H9 (cell line): ENCODE data around the gene GPR176. TPM values are rescaled to one million over a fixed set of nuclear protein-coding genes. Genes with fewer than 3 reads are reported as not detected.

Source experiments
- DNase-seq: peaks from one replicate; pipeline ENCODE4 v3.0.0-alpha.2; 2017
- H2AFZ ChIP-seq: one replicate; pipeline ENCODE4 v1.6.1; 2013; ENCODE audit warnings: mild to moderate bottlenecking, low read length, control low read depth, moderate library complexity
- H2AK5ac ChIP-seq: 2 replicates; pipeline ENCODE4 v1.6.1; 2013; ENCODE audit warnings: low read length, control low read depth, mixed read lengths; ENCODE audit not compliant: insufficient read length
- H2BK120ac ChIP-seq: one replicate; pipeline ENCODE4 v1.6.1; 2013; ENCODE audit warnings: low read depth, mild to moderate bottlenecking, low read length, control low read depth, inconsistent platforms; ENCODE audit not compliant: poor library complexity, severe bottlenecking
- H2BK12ac ChIP-seq: 2 replicates; pipeline ENCODE4 v1.6.1; 2013; ENCODE audit warnings: low read length, control low read depth, mixed read lengths, low read depth; ENCODE audit not compliant: insufficient read length
- H2BK15ac ChIP-seq: 2 replicates; pipeline ENCODE4 v1.6.1; 2013; ENCODE audit warnings: low read depth, low read length, control low read depth
- H2BK20ac ChIP-seq: one replicate; pipeline ENCODE4 v1.6.1; 2013; ENCODE audit warnings: low read depth, mild to moderate bottlenecking, low read length, control low read depth, inconsistent platforms; ENCODE audit not compliant: poor library complexity, severe bottlenecking
- H2BK5ac ChIP-seq: 2 replicates; pipeline ENCODE4 v1.6.1; 2013; ENCODE audit warnings: low read length, control low read depth, mixed read lengths; ENCODE audit not compliant: insufficient read length
- H3K14ac ChIP-seq: 2 replicates; pipeline ENCODE4 v1.6.1; 2013; ENCODE audit warnings: low read length, control low read depth; ENCODE audit not compliant: insufficient read depth
- H3K18ac ChIP-seq: 2 replicates; pipeline ENCODE4 v1.6.1; 2013; ENCODE audit warnings: low read depth, mild to moderate bottlenecking, mixed read lengths, low read length, control low read depth; ENCODE audit not compliant: insufficient read length
- H3K23ac ChIP-seq: 2 replicates; pipeline ENCODE4 v1.6.1; 2013; ENCODE audit warnings: low read length, control low read depth, mixed read lengths, low read depth; ENCODE audit not compliant: insufficient read length
- H3K23me2 ChIP-seq: 2 replicates; pipeline ENCODE4 v1.6.1; 2013; ENCODE audit warnings: low read depth, mild to moderate bottlenecking, mixed read lengths, low read length, control low read depth; ENCODE audit not compliant: insufficient read length, poor library complexity, severe bottlenecking
- H3K27ac ChIP-seq: 2 replicates; pipeline ENCODE4 v1.5.1; 2013; ENCODE audit warnings: low read length, control low read depth, mixed read lengths, low read depth; ENCODE audit not compliant: insufficient read length
- H3K27me3 ChIP-seq: 2 replicates; pipeline ENCODE4 v1.6.1; 2013; ENCODE audit warnings: low read length, control low read depth, inconsistent platforms; ENCODE audit not compliant: insufficient read depth
- H3K4ac ChIP-seq: 2 replicates; pipeline ENCODE4 v1.6.1; 2013; ENCODE audit warnings: low read depth, mild to moderate bottlenecking, control low read depth, inconsistent platforms, low read length, moderate library complexity
- H3K4me1 ChIP-seq: 2 replicates; pipeline ENCODE4 v1.6.1; 2013; ENCODE audit warnings: low read length, control low read depth, inconsistent platforms; ENCODE audit not compliant: insufficient read depth
- H3K4me2 ChIP-seq: 2 replicates; pipeline ENCODE4 v1.6.1; 2013; ENCODE audit warnings: low read length, control low read depth, mixed read lengths; ENCODE audit not compliant: insufficient read length, insufficient read depth
- H3K56ac ChIP-seq: 2 replicates; pipeline ENCODE4 v1.6.1; 2013; ENCODE audit warnings: low read depth, mild to moderate bottlenecking, mixed read lengths, low read length, control low read depth; ENCODE audit not compliant: insufficient read length
- H3K79me1 ChIP-seq: 2 replicates; pipeline ENCODE4 v1.6.1; 2013; ENCODE audit warnings: low read depth, mild to moderate bottlenecking, moderate library complexity, low read length, control low read depth, inconsistent platforms; ENCODE audit not compliant: insufficient read depth, poor library complexity, severe bottlenecking
- H3K79me2 ChIP-seq: 2 replicates; pipeline ENCODE4 v1.6.1; 2013; ENCODE audit warnings: low read length, control low read depth, inconsistent platforms; ENCODE audit not compliant: insufficient read depth
- H3K9ac ChIP-seq: 2 replicates; pipeline ENCODE4 v1.6.1; 2013; ENCODE audit warnings: low read length, control low read depth, mixed read lengths; ENCODE audit not compliant: insufficient read length; ENCODE audit errors: extremely low read depth
- H3K9me3 ChIP-seq: one replicate; pipeline ENCODE4 v1.6.1; 2013; ENCODE audit warnings: low read depth, low read length, inconsistent platforms; ENCODE audit not compliant: control insufficient read depth
- H3T11ph ChIP-seq: one replicate; pipeline ENCODE4 v1.6.1; 2013; ENCODE audit warnings: mild to moderate bottlenecking, low read length, control low read depth, inconsistent platforms
- H4K20me1 ChIP-seq: one replicate; pipeline ENCODE4 v1.6.1; 2013; ENCODE audit not compliant: control insufficient read depth, insufficient read length, insufficient read depth
- H4K5ac ChIP-seq: 2 replicates; pipeline ENCODE4 v1.6.1; 2013; ENCODE audit warnings: low read depth, mild to moderate bottlenecking, mixed read lengths, low read length, control low read depth; ENCODE audit not compliant: insufficient read length
- H4K8ac ChIP-seq: replicated peaks from 2 replicates; pipeline ENCODE4 v1.6.1; 2013; ENCODE audit warnings: low read length, control low read depth, mixed read lengths, low read depth; ENCODE audit not compliant: insufficient read length
- H4K91ac ChIP-seq: 2 replicates; pipeline ENCODE4 v1.6.1; 2013; ENCODE audit warnings: low read depth, mild to moderate bottlenecking, moderate library complexity, mixed read lengths, low read length, control low read depth; ENCODE audit not compliant: insufficient read length
- H3K27ac Mint-ChIP-seq, 3 experiments: 2 replicates in 2 of 3; 3 replicates in 1 of 3; pipeline ENCODE4 v1.8.0; 2020 to 2021; ENCODE audit warnings: mixed read lengths in 3 of 3, mild to moderate bottlenecking in 1 of 3, moderate library complexity in 1 of 3
- H3K27me3 Mint-ChIP-seq: 2 replicates; pipeline ENCODE4 v1.8.0; 2021; ENCODE audit warnings: low read depth, mild to moderate bottlenecking, moderate library complexity, mixed read lengths
- H3K36me3 Mint-ChIP-seq, 3 experiments: 2 replicates in 2 of 3; 3 replicates in 1 of 3; pipeline ENCODE4 v1.8.0; 2020 to 2021; ENCODE audit warnings: low read depth in 3 of 3, mixed read lengths in 3 of 3; ENCODE audit not compliant: insufficient read depth in 1 of 3
- H3K4me1 Mint-ChIP-seq, 2 experiments: 2 replicates each; pipeline ENCODE4 v1.8.0; 2020; ENCODE audit warnings: mixed read lengths in 2 of 2
- H3K4me3 Mint-ChIP-seq, 2 experiments: 2 replicates in 1 of 2; 3 replicates in 1 of 2; pipeline ENCODE4 v1.8.0; 2020 to 2021; ENCODE audit warnings: mild to moderate bottlenecking in 2 of 2, mixed read lengths in 2 of 2, moderate library complexity in 1 of 2
- H3K9me3 Mint-ChIP-seq, 2 experiments: 2 replicates in 1 of 2; 3 replicates in 1 of 2; pipeline ENCODE4 v1.8.0; 2020; ENCODE audit warnings: mild to moderate bottlenecking in 2 of 2, mixed read lengths in 2 of 2, moderate library complexity in 1 of 2
- CTCF ChIP-seq: fragments of 200-600 bp; sonication (generic); conservative IDR thresholded peaks from 3 replicates; pipeline ENCODE4 v1.8.0; 2021; ENCODE audit warnings: antibody characterized with exemption, mild to moderate bottlenecking
- WGBS: extraction: QIAGEN DNeasy Blood & Tissue Kit; methylation state at CpG from one replicate; pipeline ENCODE4 v1.1.7; 2013; ENCODE audit warnings: missing lambda C conversion rate, low lambda C conversion rate, mixed read lengths; ENCODE audit not compliant: insufficient read length; ENCODE audit errors: extremely low coverage; 5-methylcytosine and 5-hydroxymethylcytosine counted together
- total RNA-seq: library from RNA; stranded (reverse); gene quantifications from 2 replicates; pipeline ENCODE4 v1.2.1, GENCODE V29; 2021

The GPR176 gene
- total RNA-seq, 1 experiment from 2014 or later = 132 TPM

DNA sequence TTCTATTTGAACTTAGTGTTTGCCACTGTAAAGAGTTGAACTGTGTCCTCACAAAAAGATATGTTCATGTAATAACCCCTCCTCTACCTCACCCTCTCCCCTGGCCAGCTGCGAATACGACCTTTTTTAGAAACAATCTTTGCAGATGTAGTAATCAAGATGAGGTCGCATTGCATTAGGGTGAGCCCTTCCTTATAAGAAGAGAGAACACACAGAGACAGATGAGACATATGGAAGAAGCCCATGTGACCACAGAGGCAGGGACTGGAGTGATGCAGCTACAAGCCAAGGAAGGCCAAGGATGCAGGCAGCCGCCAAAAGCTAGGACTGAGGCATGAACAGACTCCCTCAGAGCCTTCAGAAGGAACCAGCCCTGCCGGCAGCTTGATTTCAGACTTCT, 27.6 kb downstream of the GPR176 start:
- Histone ChIP-seq H2BK20ac (no peak overlapping the region), H2BK5ac (no peak overlapping the region), H3K23ac (no peak overlapping the region), H4K8ac (no peak overlapping the region), H2BK15ac (no peak overlapping the region), H2BK12ac (no peak overlapping the region), H3T11ph (no peak overlapping the region), H3K4me2 (no peak overlapping the region), H3K79me2 (peaks cover 14% of the 10 kb centered on the region; the same call in 1 of the 2 replicates), H2BK120ac (peak overlapping the region; percentile 69), H3K4ac (no peak overlapping the region), H3K14ac (no peak overlapping the region), H3K18ac (peak overlapping the region; percentile 62), H4K20me1 (no peaks in the 10 kb centered on the region), H3K27me3 (no peaks in the 10 kb centered on the region), H4K5ac (no peak overlapping the region), H3K79me1 (no peaks in the 10 kb centered on the region), H3K9me3 (no peaks in the 10 kb centered on the region), H3K4me1 (peaks cover 21% of the 10 kb centered on the region), H3K23me2 (no peaks in the 10 kb centered on the region), H3K27ac (peak overlapping the region; percentile 37), H2AK5ac (no peak overlapping the region), H4K91ac (no peak overlapping the region), H3K9ac (no peak overlapping the region), H3K56ac (no peak overlapping the region), H2AFZ (no peak overlapping the region)
- WGBS = no CpG with 5 or more reads among the region's 5 CpGs
- DNase-seq = no peak
- Mint-ChIP-seq H3K27me3 (no peaks in the 10 kb centered on the region), H3K4me1 (peaks cover 52 to 57% of the 10 kb centered on the region in 2 experiments), H3K27ac (peak overlapping the region; percentile 74 to 94 (median 87); a peak in 6 of 7 replicates), H3K9me3 (peaks cover 15 to 16% of the 10 kb centered on the region in 2 experiments), H3K36me3 (peaks cover 28 to 36% (median 36%) of the 10 kb centered on the region in 3 experiments), H3K4me3 (no peak overlapping the region)
- TF ChIP-seq CTCF = no peak
